Progenitor cell of endocrine pancreas (in vitro differentiated cells): ENCODE data around the gene ZMYND11. TPM values are rescaled to one million over a fixed set of nuclear protein-coding genes. Genes with fewer than 3 reads are reported as not detected.

Source experiments
- DNase-seq: peaks from one replicate; pipeline ENCODE4 v3.0.0; 2021; ENCODE audit warnings: low spot score; ENCODE audit not compliant: unreplicated experiment
- H3K27ac Mint-ChIP-seq: 2 replicates; pipeline ENCODE4 v1.8.0; 2021; ENCODE audit warnings: mild to moderate bottlenecking, moderate library complexity, mixed read lengths
- H3K27me3 Mint-ChIP-seq: 2 replicates; pipeline ENCODE4 v1.8.0; 2021; ENCODE audit warnings: mixed read lengths
- H3K36me3 Mint-ChIP-seq: 2 replicates; pipeline ENCODE4 v1.8.0; 2022; ENCODE audit warnings: mixed read lengths; ENCODE audit not compliant: insufficient read depth
- H3K4me1 Mint-ChIP-seq: 2 replicates; pipeline ENCODE4 v1.8.0; 2021; ENCODE audit warnings: low read depth, mixed read lengths
- H3K4me3 Mint-ChIP-seq: 2 replicates; pipeline ENCODE4 v1.8.0; 2021; ENCODE audit warnings: low read depth, mild to moderate bottlenecking, moderate library complexity, mixed read lengths
- H3K9me3 Mint-ChIP-seq: 2 replicates; pipeline ENCODE4 v1.8.0; 2021; ENCODE audit warnings: low read depth, mixed read lengths
- CTCF ChIP-seq: fragments of 200-600 bp; sonication (generic); IDR thresholded peaks from one replicate; pipeline ENCODE4 v1.5.0; 2021; ENCODE audit warnings: antibody characterized with exemption, mild to moderate bottlenecking; ENCODE audit not compliant: unreplicated experiment
- total RNA-seq: library from RNA; stranded (reverse); gene quantifications from 2 replicates; pipeline ENCODE4 v1.2.1, GENCODE V29; 2021

ZMYND11 gene
- total RNA-seq, 1 donor from 2014 or later = 69.2 TPM

GRCh38 chr10:273088-273487 lies 137.8 kb downstream of the ZMYND11 start:
- H3K4me1 Mint-ChIP-seq = peaks cover 2% of the 10 kb centered on the region
- H3K36me3 Mint-ChIP-seq = peaks cover 7% of the 10 kb centered on the region
- no peaks in the 10 kb centered on the region for H3K9me3 Mint-ChIP-seq
- TF ChIP-seq CTCF = no peak
- H3K4me3 Mint-ChIP-seq = no peak overlapping the region
- no peak overlapping the region for H3K27ac Mint-ChIP-seq
- no peak for DNase-seq
- no peaks in the 10 kb centered on the region for H3K27me3 Mint-ChIP-seq

GRCh38 chr10:274866-275265 lies 139.6 kb downstream of the ZMYND11 start:
- peak overlapping the region; percentile 15 for H3K27ac Mint-ChIP-seq
- H3K4me1 Mint-ChIP-seq = peaks cover 2% of the 10 kb centered on the region
- H3K9me3 Mint-ChIP-seq = no peaks in the 10 kb centered on the region
- no peak for TF ChIP-seq CTCF
- no peak overlapping the region for H3K4me3 Mint-ChIP-seq
- DNase-seq = no peak
- peaks cover 11% of the 10 kb centered on the region for H3K36me3 Mint-ChIP-seq
- no peaks in the 10 kb centered on the region for H3K27me3 Mint-ChIP-seq

GRCh38 chr10:275680-276079 lies 140.4 kb downstream of the ZMYND11 start:
- DNase-seq = no peak
- no peak for TF ChIP-seq CTCF
- peaks cover 2% of the 10 kb centered on the region for H3K4me1 Mint-ChIP-seq
- H3K27me3 Mint-ChIP-seq = no peaks in the 10 kb centered on the region
- no peaks in the 10 kb centered on the region for H3K9me3 Mint-ChIP-seq
- H3K36me3 Mint-ChIP-seq = peaks cover 16% of the 10 kb centered on the region
- H3K4me3 Mint-ChIP-seq = no peak overlapping the region
- H3K27ac Mint-ChIP-seq = no peak overlapping the region

GRCh38 chr10:277963-278362 lies 142.7 kb downstream of the ZMYND11 start:
- H3K27me3 Mint-ChIP-seq = no peaks in the 10 kb centered on the region
- peaks cover 25% of the 10 kb centered on the region for H3K36me3 Mint-ChIP-seq
- no peaks in the 10 kb centered on the region for H3K9me3 Mint-ChIP-seq
- peaks cover 2% of the 10 kb centered on the region for H3K4me1 Mint-ChIP-seq
- DNase-seq = no peak
- H3K27ac Mint-ChIP-seq = no peak overlapping the region
- no peak for TF ChIP-seq CTCF
- H3K4me3 Mint-ChIP-seq = no peak overlapping the region

DNA sequence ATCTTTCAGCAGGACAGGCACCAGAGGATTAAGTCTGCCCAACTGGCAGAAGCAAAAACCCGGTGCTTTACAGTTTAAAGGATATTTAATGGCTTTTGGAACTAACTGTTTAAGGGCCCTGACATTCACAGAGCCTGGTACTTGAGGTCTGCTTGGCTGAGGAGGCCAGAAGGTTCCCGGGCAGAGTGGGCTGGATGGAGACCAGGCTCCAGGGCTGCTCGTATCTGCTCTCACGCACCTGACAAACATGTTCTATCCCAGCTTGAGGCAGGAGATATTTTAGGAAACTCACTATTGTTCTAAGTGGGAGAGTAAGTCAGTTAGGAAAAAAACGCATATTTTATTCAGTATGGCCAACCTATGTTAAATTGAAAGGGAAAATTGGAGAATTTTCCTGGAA lies 143.5 kb downstream of the ZMYND11 start:
- Mint-ChIP-seq H3K36me3 (peaks cover 28% of the 10 kb centered on the region), H3K9me3 (no peaks in the 10 kb centered on the region), H3K4me1 (peaks cover 2% of the 10 kb centered on the region), H3K27ac (no peak overlapping the region), H3K27me3 (no peaks in the 10 kb centered on the region), H3K4me3 (no peak overlapping the region)
- no peak for DNase-seq
- no peak for TF ChIP-seq CTCF
